ENCODE measurements around the gene CCDC152.

The CCDC152 gene

GRCh38 chr5:42759456-42759855 lies 2.8 kb downstream of the CCDC152 start:
- no peak overlapping the region for H3K4me3 ChIP-seq

GRCh38 chr5:42760426-42760825 lies 3.8 kb downstream of the CCDC152 start:
- Histone ChIP-seq H3K27ac (no peak overlapping the region), H3K4me3 (no peak overlapping the region)
- TF ChIP-seq CTCF (IDR thresholded peaks at IDR 0.05), result no peak
- DNase-seq (ENCODE audit: low spot score), result no peak

More at GRCh38 chr5:42759456-42759855, 2.8 kb downstream of the CCDC152 start:
- H3K27ac ChIP-seq, result no peak overlapping the region
- no peak for TF ChIP-seq CTCF (IDR thresholded peaks at IDR 0.05)
- no peak for DNase-seq (ENCODE audit: low spot score)

GRCh38 chr5:42761791-42762190 lies 5.2 kb downstream of the CCDC152 start:
- no peak for DNase-seq (ENCODE audit: low spot score)
- Histone ChIP-seq H3K4me3 (no peak overlapping the region), H3K27ac (no peak overlapping the region)
- no peak for TF ChIP-seq CTCF (IDR thresholded peaks at IDR 0.05)

GRCh38 chr5:42767491-42768105 lies 11.0 kb downstream of the CCDC152 start:
- no peak for DNase-seq (ENCODE audit: low spot score)
- TF ChIP-seq CTCF (IDR thresholded peaks at IDR 0.05), result no peak

GRCh38 chr5:42768106-42768504 lies 11.5 kb downstream of the CCDC152 start:
- no peak overlapping the region for H3K4me3 ChIP-seq
- no peak overlapping the region for H3K27ac ChIP-seq
- TF ChIP-seq CTCF (IDR thresholded peaks at IDR 0.05), result no peak
- DNase-seq (ENCODE audit: low spot score), result no peak

More at GRCh38 chr5:42767491-42768105, 11.0 kb downstream of the CCDC152 start:
- no peak overlapping the region for H3K4me3 ChIP-seq
- no peak overlapping the region for H3K27ac ChIP-seq

- Histone ChIP-seq H3K27ac (no peak overlapping the region), H3K4me3 (no peak overlapping the region)
- no peak for DNase-seq (ENCODE audit: low spot score)
- no peak for TF ChIP-seq CTCF (IDR thresholded peaks at IDR 0.05)
Observed at GRCh38 chr5:42770003-42770402, 13.4 kb downstream of the CCDC152 start.

- no peak for DNase-seq (ENCODE audit: low spot score)
- no peak overlapping the region for H3K4me3 ChIP-seq
- TF ChIP-seq CTCF (IDR thresholded peaks at IDR 0.05), result no peak
- no peak overlapping the region for H3K27ac ChIP-seq
Observed at GRCh38 chr5:42772265-42772993, 15.8 kb downstream of the CCDC152 start.
